Measurements from ENCODE around the gene KPNA1.

- TF ChIP-seq EZH2 (IDR thresholded peaks at IDR 0.05; ENCODE audit: low read length, unreplicated experiment) (no peak), CTCF (conservative IDR thresholded peaks at IDR 0.05; ENCODE audit: low read depth, low read length) (no peak), EZH2phosphoT487 (IDR thresholded peaks at IDR 0.05; ENCODE audit: borderline replicate concordance, low read length) (no peak)
Observed at GRCh38 chr3:122533480-122533879, 18.7 kb upstream of the KPNA1 start.

Data from PC-3 (cell line).